Right ventricle myocardium superior (tissue), 1 donor: ENCODE results near the gene SCAMP5. TPM values are rescaled to one million over a fixed set of nuclear protein-coding genes. Genes with fewer than 3 reads are reported as not detected.

Source experiments
- ATAC-seq: fragments of 200-7000 bp; cut with Tn5 transposase; one replicate; pipeline ENCODE4 v1.9.1; 2020; ENCODE audit warnings: mild to moderate bottlenecking; ENCODE audit not compliant: poor library complexity
- DNase-seq: peaks from one replicate; pipeline ENCODE4 v3.0.0-alpha.2; 2020
- intact Hi-C: fragments of 100-400 bp; cut with DNase I; formaldehyde crosslinking; loops from one replicate; pipeline ENCODE4 v1.11.2; 2022
- total RNA-seq: library from RNA; stranded (reverse); fragmentation: NEBNext Ultra II Directional; extraction: Animal tissue kit (Norgen Biotek cat#: 25700); gene quantifications from one replicate; pipeline ENCODE4 v1.2.1, GENCODE V29; 2021
- donor health status: DM: no; HTN: yes; CAD: no; lungs with severe emphysema.

SCAMP5 gene
- total RNA-seq, 1 donor from 2014 or later = 1.2 TPM

GRCh38 chr15:75033809-75034208 lies 38.4 kb downstream of the SCAMP5 start:
- intact Hi-C loops = no loop called here
- no peak for ATAC-seq
- no peak for DNase-seq

- DNase-seq (peak; percentile 44), ATAC-seq (no peak)
- intact Hi-C loops = no loop called here
These were observed 39.3 kb downstream of the SCAMP5 start for GRCh38 chr15:75034615-75035014.

- ATAC-seq (no peak), DNase-seq (no peak)
- intact Hi-C loops = no loop called here
These were observed 40.9 kb downstream of the SCAMP5 start for GRCh38 chr15:75036212-75036616.

- DNase-seq (no peak), ATAC-seq (no peak)
- intact Hi-C loops = no loop called here
These were observed 42.3 kb downstream of the SCAMP5 start for GRCh38 chr15:75037685-75038084.

GRCh38 chr15:75038231-75038630 lies 42.9 kb downstream of the SCAMP5 start:
- DNase-seq (no peak), ATAC-seq (no peak)
- intact Hi-C loops = no loop called here

- peak; percentile 92 for DNase-seq
- intact Hi-C loops = loop anchor here (1.0 kb wide), 1 partner anchor 161 kb away; no protein-coding TSS in a partner anchor
- ATAC-seq = peak; percentile 71
These were observed 47.6 kb downstream of the SCAMP5 start for GRCh38 chr15:75042730-75043508.

- intact Hi-C loops = loop anchor here (1.0 kb wide), 1 partner anchor 161 kb away; no protein-coding TSS in a partner anchor
- peak; percentile 98 for DNase-seq
- peak; percentile 93 for ATAC-seq
These were observed 48.3 kb downstream of the SCAMP5 start for GRCh38 chr15:75043509-75044257.

- DNase-seq (no peak), ATAC-seq (no peak)
- intact Hi-C loops = no loop called here
These were observed 49.0 kb downstream of the SCAMP5 start for GRCh38 chr15:75044258-75044878.

- ATAC-seq = no peak
- DNase-seq = no peak
- intact Hi-C loops = no loop called here
These were observed 50.1 kb downstream of the SCAMP5 start for GRCh38 chr15:75045332-75046015.

- intact Hi-C loops = no loop called here
- DNase-seq = no peak
These were observed 53.0 kb downstream of the SCAMP5 start for GRCh38 chr15:75048394-75048793.

GRCh38 chr15:75049392-75049791 lies 54.0 kb downstream of the SCAMP5 start:
- DNase-seq (peak; percentile 86), ATAC-seq (peak; percentile 64)
- intact Hi-C loops = no loop called here

More at GRCh38 chr15:75048394-75048793, 53.0 kb downstream of the SCAMP5 start:
- no peak for ATAC-seq

- peak; percentile 9 for ATAC-seq
- DNase-seq = no peak
- intact Hi-C loops = no loop called here
These were observed 54.9 kb downstream of the SCAMP5 start for GRCh38 chr15:75050283-75050682.

- ATAC-seq = no peak
- intact Hi-C loops = no loop called here
- DNase-seq = no peak
These were observed 55.8 kb downstream of the SCAMP5 start for GRCh38 chr15:75051191-75051608.

- intact Hi-C loops = no loop called here
- no peak for DNase-seq
- no peak for ATAC-seq
These were observed 56.3 kb downstream of the SCAMP5 start for GRCh38 chr15:75051711-75052110.

- ATAC-seq (no peak), DNase-seq (no peak)
- intact Hi-C loops = no loop called here
These were observed 57.8 kb downstream of the SCAMP5 start for GRCh38 chr15:75052972-75053747.

- no peak for ATAC-seq
- DNase-seq = no peak
- intact Hi-C loops = no loop called here
These were observed 58.4 kb downstream of the SCAMP5 start for GRCh38 chr15:75053748-75054125.

GRCh38 chr15:75054172-75054897 lies 59.0 kb downstream of the SCAMP5 start:
- DNase-seq (no peak), ATAC-seq (no peak)
- intact Hi-C loops = no loop called here

- intact Hi-C loops = no loop called here
- DNase-seq = no peak
- no peak for ATAC-seq
These were observed 60.7 kb downstream of the SCAMP5 start for GRCh38 chr15:75056036-75056435.
